Measurements from ENCODE around the gene APOL6.
"Not testable (repeated sequence)": the region's sequence is repeated elsewhere in the genome, so short reads cannot be mapped to it uniquely, and the experiment has no call there.

The APOL6 gene

DNA sequence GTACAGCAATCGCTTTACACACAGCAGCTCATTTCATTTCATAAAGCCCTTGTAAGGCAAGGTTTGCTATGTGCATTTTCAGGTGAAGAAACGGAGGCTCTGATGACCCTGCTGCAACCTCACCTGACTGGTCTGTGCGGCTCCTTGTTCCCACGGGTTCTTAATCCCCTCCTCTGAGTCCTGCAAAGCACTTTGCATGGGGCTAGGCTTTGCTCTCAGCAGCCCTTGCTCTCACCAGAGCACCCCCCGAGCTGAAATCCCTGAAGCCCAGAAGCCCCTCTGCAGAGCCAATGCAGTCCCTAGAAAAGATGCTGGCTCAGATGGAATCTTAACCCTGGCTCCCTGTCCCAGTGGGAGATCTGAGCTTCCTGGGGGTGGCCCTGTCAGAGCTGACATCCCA lies 11.0 kb upstream of the APOL6 start:
- DNase-seq (ENCODE audit: low read depth in 2 of 2): no peak

DNA sequence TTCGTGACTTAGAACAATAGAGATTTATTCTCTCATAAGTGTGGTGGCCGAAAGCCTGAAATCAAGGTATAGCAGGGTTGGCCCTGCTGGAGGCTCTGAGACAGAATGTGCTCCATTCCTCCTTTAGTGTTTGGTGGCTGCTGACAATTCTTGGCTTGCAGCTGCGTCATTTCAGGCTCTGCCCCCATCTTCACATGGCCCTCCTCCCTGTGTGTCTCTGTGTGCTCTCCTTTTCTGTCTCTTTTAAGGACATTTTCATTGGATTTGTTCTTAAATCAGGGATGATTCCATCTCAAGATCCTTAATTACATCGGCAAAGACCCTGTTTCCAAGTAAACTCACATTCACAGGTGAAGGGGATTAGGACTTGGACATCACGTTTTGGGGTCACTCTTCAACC lies 10.2 kb upstream of the APOL6 start:
- no peak for DNase-seq (ENCODE audit: low read depth in 2 of 2)

DNA sequence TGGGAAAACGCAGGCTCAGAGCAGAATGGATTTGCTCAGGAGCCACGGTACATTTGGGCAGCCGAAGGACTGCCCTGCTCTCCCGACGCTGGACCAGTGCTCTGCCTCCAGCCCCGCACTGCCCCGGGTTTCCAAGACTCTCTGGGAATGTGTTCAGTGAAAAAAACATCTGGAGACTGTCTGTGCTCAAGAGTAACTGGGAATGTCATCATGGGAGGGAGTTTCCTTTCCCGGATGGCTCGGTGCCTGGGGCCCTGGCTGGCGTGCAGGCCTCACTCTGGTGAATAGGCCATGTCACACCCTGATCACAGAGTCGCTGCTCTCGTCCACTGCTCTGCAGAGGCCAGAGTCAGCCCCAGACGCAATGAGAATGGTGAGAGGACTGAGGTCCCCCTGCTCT lies 9.8 kb upstream of the APOL6 start:
- no peak for DNase-seq (ENCODE audit: low read depth in 2 of 2)

DNA sequence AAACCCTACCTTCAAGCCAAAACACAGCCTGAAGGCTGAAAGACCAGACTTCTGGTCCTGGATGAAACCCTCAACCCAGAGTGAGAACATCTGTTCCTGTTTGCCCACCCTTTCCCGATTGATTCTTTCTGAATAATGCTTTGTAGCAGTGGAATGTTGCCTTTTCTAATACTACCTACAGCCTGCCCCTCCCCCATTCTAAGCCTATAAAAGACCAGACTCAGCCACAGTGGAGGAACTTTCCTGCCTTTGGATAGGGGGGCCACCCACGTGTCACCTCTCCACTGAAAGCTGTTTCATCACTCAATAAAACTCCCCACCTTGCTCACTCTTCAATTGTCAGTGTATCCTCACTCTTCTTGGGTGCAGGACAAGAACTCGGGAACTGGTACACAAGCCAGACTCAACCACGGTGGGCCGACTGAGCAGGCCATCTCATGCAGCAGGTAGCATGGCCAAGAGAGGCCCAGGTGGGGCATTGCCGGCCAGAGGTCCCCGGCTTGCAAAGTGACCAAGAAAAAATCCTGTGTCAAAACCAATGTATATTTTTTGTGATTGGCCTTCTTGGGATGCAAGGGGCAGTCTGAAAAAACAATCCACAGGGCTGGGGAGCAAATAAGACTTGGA lies 6.6 kb upstream of the APOL6 start:
- DNase-seq (ENCODE audit: low read depth in 2 of 2): no peak

DNA sequence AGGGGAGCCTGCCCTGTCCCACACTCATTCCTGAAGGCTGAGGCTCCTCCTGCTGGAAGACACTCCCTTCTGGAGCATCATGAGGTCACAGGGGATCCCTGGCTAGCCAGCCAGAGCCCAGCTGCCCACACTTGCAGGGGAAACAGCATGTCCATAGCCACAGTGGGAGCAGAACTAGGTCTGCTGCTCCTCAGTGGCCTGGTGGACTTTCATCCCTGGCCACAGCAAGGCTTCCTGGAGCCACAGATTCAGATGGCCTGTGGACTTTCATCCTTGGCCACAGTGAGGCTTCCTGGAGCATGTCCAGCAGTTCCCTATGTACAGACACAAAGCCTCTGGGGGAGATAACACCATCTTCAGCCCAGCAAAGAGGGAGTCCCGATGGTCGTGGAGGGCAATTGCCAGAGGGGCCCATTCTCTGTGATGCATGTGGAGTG lies 5.9 kb upstream of the APOL6 start:
- DNase-seq (ENCODE audit: low read depth in 2 of 2): no peak

DNA sequence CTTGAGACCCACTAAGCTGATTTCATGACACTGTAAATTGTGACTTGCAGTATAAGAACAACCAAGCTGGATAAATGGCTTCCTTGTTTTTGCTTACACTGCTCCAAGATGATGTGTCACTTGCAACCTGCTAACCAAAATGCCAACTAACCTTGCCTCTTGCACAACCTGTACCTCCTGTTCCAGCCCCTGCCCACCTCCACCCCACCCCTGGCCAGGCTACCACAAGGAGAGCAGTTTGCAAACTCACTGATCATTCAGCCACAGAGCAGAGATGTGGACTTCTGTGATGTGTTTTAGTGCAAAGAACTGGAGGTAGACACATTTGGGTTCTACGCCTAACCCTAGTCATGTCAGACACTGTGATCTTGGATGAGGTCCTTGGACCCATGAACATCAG lies 4.3 kb upstream of the APOL6 start:
- DNase-seq (ENCODE audit: low read depth in 2 of 2): no peak

DNA sequence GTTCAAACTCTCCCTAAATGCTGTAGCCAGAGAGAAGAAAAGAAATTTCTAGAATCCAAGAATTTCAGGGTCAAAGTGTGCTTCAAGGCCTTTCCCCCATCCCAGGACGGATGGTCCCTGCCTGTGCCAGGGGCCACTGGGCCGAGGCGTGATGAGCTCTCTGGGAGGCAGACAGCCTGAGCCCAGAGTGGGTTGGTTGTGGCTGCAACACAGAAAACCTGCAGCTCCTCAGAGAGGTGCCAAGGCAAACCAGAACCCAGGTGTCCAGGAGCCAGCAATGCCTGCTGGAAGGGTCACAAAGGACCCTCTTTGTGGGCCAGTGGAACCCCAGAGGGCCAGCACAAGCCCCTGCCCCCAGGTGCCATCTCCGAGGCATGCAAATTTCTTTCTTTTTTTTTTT lies 2.6 kb upstream of the APOL6 start:
- no peak for DNase-seq (ENCODE audit: low read depth in 2 of 2)

DNA sequence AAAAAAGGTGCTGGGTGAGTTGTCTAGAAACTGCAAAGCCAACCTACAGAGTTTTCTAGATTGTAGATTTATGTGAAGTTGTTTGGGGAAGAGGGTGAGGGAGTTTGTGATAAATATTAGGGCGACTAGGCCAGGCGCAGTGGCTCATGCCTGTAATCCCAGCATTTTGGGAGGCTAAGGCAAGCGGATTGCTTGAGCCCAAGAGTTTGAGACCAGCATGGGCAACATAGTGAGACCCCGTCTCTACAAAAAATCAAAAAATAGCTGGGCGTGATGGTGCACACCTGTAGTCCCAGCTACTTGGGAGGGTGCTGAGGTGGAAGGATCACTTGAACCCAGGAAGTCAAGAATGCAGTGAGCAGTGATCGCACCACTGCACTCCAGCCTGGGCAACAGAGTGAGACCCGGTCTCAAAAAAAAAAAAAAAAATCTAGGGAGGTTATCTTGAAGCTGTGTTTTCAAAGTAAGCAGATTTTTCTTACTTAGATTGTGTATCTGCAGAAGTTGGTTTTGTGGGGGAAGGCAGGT lies 844 bp downstream of the APOL6 start:
- DNase-seq (ENCODE audit: low read depth in 2 of 2): no peak

DNA sequence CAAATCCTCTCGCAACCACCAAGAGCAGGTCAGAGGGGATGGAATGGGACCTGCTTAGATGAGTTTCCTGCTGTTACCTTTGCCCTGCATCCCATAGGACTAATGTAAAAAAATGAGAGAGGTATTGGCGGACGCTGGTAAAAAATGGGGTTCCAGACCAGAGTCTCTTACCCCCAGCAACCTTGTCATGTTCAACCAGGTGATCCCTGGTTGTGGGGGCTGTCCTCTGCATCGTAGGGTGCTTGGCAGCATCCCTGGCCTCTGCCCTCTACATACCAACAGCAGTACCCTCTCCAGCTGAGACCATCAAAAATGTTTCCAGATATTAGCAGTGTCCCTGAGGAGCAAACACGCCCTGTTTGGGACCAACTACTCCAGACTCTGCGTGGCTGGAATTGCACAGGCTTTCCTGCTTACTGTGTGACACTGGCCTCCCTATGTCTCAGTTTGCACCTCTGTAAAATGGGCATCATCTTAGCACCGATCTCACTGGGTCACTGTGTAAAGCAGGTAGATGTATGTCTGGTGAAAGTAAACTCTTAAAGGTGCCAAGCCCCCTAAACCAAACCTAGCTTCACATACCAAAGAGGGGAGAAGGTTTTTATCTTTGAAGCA lies 1.5 kb downstream of the APOL6 start:
- DNase-seq (ENCODE audit: low read depth in 2 of 2): no peak

DNA sequence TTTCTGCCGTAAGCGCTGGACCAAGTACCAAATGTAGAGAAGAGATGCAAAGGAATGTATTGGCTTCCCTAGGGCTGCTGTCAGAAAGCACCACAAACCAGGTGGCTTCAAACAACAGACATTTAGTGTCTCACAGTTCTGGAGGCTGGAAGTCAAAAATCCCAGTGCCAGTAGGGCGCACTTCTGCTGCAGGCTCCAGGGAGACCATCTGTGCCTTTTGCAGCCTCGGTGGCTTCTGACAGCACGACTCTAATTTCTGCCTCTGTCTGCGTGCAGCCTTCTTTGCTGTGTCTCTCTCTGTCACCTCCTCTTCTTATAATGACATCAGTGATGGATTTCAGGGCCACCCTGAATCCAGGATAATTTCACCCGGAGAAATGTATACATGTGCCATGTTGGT lies 2.8 kb downstream of the APOL6 start:
- no peak for DNase-seq (ENCODE audit: low read depth in 2 of 2)

DNA sequence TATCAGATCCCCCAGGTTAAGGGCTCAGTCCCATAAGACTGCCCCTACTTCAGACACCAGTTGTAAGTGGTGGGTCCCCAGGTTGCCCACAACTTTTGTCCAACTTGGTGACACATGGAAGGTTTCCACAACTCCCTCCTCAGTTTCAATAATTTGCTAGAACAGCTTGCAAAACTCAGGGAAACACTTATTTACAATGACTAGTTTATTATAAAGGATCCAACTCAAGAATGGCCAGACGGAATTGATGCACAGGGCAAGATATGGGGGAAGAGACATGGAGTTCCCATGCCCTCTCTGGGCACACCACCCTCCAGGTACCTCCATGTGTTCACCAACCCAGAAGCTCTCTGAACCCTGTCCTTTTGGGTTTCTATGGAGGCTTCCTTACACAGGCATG lies 5.6 kb downstream of the APOL6 start:
- no peak for DNase-seq (ENCODE audit: low read depth in 2 of 2)

DNA sequence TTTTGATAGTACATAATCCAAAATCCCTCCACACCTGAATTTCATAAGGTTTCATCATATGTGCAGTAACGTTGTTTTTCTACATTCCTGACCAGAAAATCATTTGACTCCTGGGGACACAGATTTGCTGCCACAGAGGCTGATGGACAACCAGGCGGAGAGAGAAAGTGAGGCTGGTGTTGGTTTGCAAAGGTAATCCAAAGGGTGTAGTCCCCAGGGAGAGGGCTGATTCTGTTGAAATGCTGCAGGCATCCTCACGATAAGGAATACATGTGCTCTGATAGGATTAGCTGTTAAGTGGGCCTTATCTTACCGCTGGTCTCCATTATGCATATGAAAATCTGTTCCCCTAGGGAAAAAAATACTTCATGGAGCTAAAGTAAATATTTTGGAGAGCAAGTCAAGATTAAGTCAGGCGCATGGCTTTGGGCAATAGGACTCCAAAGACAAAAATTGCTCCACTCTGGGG lies 8.1 kb downstream of the APOL6 start:
- DNase-seq (ENCODE audit: low read depth in 2 of 2): no peak

DNA sequence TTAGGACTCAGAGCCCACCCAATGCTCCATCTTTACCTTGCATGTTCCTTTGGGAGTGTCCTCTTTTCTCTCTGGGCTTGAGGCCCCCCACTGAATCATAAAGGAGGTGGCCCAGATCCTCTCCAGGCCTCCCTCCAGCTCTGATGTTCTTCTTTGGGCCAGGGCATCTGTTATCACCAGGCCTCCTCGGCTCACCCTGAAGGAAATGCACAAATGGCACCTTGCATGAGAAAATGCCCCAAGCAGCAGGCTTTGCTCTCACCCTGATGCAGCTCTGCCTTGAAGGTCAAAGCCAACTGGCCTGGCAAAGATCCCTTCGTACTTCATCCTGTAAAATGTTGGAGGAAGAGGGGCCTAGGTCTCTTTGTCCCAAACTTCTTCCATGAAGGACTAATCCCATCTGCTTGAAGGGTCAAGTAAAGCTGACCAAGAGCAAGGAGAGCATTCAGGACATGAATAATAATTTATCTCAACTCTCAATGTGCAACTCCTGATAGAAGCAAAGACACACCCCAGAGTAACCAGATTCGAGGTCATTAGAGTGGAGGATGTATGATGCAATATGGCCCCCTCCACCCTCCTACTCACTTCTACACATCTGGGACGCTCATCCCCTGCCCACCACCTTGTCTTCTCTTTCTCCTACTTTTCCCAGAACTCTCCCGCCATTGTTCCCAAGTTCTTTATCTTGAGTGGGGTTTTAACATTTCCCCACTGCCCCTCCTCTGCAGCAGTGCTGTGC lies 9.5 kb downstream of the APOL6 start:
- DNase-seq (ENCODE audit: low read depth in 2 of 2): no peak

DNA sequence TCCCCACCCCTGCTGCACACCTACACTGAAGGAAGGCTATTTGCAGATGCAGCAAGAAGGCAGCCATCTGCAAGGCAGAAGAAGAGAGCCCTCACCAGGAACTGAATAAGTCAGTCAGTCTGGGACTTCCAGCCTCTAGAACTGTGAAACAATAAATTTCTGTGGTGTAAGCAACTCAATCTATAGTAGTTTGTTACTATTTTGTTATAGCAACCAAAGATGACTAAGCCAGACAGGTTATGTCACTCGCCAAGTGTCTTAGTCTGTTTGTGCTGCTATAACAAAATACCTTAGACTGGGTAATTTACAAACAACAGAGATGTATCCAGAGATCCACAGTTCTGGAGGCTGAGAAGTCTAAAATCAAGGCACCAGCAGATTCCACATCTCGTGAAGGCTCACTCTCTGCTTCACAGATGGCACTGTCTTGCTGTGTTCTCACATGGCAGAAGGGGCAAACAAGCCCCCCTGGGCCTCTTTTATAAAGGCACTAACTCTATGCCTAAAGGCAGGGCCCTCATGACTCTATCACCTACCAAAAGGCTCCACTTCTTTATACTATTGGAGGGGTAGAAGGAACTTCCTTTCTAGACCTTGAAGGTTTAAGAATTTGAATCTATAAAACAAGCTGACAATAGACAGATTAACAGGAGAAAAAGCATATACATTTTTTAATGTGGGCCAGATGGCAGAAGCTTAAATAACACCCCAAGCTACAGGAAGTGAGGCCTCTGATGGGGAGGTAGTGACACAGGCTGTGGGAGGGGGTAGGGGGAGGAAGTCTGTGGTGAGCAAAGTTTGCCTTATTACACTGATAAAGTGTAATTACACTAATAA lies 12.3 kb downstream of the APOL6 start:
- no peak for DNase-seq (ENCODE audit: low read depth in 2 of 2)

DNA sequence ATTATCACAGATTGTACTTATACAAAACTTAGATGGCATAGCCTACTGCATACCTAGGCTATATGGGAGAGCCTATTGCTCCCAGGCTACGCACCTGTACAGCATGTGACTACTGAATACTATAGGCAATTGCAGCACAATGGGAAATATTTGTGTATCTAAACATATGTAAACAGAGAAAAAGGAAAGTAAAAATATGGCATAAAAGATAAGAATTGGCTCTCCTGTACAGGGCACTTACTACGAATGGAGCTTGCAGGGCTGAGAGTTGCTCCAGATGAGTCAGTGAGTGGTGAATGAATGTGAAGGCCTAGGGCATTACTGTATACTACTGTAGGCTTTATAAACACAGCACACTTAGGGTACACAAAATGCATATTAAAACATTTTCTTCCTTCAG lies 13.2 kb downstream of the APOL6 start:
- no peak for DNase-seq (ENCODE audit: low read depth in 2 of 2)

DNA sequence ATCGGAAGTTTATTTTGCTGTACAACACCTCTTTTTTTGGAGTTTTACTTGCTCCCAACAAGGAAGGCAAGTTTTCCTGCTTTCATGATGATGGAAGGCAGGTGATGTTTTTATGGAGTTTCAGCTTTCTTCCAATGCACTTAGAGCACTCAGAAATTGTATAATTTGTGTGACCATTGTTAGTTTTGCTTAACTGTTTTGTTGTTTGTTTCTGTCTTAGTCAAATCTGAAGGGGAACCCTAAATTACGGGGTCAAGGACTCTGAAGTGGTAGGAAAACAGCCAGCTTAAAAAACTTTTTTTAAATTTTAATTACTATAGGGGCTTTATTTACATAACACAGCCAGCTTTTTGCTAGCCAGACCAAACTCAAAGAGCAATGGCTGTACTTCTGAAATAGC lies 14.7 kb downstream of the APOL6 start:
- DNase-seq (ENCODE audit: low read depth in 2 of 2): no peak

DNA sequence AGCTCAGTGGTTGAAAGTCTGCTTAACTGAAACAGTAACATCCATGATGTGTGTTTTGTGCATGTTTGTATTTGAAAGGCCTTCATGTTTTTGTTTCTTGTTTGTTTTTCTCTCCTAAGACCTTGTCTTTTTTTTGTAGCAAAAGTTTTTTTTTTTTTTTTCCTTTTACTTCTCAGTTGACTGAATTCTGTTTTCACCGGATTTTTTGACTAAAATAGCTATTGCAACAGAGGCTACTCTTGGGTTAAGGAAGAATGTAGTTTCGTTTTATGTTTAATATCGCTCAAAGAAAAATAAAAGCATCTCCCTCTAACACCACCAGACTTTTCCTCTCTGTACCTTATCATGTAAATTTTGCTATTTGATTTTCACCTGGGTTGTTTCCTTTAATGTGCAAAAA lies 15.1 kb downstream of the APOL6 start:
- DNase-seq (ENCODE audit: low read depth in 2 of 2): no peak

DNA sequence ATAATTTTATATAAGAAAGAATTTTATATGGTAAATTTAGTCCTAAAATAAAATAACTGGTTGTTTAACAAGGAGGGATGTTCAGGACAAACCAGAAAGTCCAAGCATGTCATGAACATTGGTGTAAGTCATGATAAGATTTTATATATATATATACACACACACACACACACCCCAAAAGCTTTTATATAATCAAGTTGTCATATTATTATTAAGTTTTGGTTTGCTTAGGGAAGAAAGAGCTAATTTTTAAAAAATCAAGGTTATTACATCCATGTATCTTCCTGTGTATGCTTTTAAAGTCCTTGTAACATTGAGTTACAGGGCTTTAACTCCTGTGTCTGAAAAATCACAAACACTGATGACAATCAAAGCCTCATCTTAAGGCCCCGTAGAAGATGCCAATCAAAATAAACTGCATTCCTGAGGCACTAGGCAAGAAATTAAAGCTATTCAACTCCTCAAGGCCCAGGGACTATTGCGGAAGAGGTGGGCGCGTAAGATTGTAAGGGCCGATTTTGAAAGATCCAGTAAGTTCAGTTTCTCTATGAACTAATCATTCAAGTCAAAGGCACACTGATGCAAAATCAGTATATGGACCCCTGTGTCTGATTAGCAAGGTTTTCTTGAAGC lies 16.8 kb downstream of the APOL6 start:
- DNase-seq (ENCODE audit: low read depth in 2 of 2): no peak

DNA sequence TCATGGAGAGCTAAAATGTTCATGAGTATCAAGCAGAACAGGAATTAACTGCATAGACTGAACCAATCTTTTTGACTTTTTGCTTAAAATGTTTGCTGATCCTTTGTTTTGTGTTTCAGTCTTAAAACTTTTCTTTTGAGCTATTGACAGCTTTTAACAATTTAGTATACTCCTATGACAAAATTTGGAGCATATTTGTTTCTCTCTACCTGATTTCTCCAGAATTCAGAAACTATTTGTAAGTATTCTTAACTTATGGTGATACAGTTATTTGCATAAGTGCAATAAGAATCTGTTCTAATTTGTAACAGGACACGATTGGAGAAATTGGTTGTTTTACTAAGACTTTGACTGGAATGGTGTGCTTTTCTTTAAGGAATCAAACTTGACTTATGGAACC lies 18.5 kb downstream of the APOL6 start:
- DNase-seq (ENCODE audit: low read depth in 2 of 2): not testable (repeated sequence)

DNA sequence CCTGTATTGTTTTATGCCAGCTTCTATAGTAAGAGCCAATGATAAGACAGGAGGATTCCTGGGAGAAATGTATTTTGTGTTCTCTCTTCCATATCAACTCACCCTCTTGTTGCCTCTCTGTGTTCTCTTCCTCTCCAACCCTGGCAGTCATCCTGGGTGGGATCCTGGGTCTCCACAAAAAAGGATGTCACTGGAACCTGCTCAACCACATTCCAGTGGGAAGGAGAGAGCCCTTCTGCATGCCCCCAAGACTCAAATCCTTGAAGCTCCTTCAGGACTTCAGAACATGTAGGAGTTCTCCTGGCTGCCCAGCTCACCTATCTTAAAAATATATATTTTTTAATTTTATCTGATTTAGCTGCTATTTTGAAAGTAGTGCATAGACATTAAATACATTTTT lies 26.1 kb downstream of the APOL6 start:
- DNase-seq (ENCODE audit: low read depth in 2 of 2): no peak

DNA sequence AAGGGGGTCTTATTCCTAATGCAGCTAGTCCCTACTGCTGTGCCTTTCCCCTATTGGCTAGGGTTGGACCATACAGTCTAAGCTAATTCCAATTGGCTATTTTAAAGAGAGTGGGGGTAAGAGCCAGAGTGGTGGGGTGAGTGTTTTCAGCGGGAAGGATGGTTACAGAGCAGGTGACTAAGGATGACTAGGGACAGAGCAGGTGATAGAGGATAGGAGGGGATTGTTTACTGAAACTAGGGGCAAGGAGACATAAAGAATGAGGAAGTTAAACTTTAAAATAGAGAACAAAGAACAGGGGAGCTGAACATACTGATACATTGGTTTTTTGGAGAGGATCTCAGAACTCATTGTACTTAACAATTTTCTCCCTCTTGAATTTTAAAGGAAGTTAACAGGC lies 27.8 kb downstream of the APOL6 start:
- DNase-seq (ENCODE audit: low read depth in 2 of 2): not testable (repeated sequence)

All from stimulated activated CD4-positive, alpha-beta T cell treated with anti-CD3 and anti-CD28 coated beads, Interleukin-12 subunit alpha, Interleukin-12 subunit beta, amount 100 ng/mL, for 24 hours (primary cell).